GM21717 (cell line): ENCODE measurements around the gene SSH2.

Experiments used
- ATAC-seq: cut with Tn5 transposase; IDR thresholded peaks from one replicate; pipeline ENCODE4 v1.9.1; 2021; ENCODE audit warnings: mild to moderate bottlenecking, moderate library complexity; ENCODE audit not compliant: unreplicated experiment

The SSH2 gene

DNA sequence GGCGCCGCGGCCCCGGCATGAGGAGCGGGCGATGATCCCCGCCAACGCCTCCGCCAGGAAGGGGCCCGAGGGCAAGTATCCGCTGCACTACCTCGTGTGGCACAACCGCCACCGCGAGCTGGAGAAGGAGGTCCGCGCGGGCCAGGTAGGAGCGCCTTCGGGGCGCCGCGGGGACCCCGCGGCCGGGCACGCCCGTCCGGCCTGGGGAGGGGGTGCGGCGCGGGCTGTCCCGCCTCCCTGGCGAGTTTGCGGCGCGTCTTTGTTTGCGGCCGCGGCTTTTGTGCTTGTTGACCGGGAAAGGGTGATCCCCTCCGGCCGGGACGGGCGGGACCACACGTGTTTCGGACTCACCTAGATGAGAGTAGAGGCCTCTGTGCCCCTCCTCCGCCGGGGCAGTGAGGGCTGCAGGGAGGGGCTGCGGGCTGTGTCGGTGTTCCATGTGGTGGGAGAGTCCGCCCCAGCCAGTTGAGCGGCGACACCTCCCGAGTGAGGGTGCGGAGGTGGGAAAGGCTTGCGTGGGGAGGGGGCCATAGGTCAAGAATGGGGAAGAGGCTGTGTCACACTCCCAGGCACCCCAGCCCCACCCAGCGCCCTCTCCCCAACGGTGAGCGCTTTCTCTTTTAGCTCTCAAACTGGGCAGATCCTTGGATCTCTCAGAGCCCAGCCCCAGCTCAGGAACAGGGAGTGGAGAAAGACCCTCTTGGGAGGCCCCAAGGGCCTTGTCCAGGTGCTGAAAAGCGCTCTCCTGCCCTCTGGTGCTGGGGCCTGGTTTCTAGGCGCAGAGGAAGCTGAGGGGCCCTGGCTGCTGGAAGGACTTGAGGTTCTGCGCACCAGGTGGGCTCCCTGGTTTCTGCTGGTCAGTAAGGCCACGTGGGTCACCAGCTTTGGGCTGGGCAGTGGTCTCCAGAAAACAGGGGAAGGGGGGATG, 336.2 kb downstream of the SSH2 start:
- no peak for ATAC-seq

DNA sequence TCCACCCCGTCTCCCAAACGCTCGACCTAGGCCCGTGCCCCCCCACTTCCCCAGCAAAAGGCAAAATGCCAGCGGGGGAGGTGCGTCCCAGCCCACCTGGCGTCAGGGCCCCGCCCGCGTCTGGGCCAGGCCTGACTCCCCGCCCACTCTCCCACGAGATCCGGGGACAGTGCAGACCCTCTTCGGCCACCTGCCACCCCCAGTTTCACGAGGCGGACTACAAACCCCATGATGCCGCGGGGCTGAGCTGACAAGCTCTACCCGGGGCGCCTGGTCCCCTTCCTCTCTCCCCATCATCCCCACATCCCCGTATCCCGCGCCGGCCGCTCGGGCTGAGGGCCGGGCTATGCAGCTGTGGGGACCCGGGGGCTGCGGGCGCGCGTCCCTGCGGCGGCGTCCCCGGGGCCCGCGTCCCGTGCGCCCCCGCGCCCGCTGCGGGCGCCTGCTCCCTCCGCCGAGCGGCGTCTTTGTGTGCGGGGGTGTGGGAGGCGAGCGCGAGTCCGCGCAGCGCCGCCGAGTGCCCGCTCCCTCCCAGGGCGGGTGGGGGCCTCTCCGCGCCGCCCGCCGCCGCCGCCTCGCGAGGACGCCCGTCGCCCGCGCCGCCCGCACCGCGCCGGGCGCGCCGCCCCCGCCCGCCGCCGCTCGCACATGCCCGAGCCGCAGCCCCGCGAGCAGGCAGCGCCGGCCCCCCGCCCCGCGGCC, 337.0 kb downstream of the SSH2 start, which contains the start of gene ANKRD13B:
TSS of gene ANKRD13B (plus strand) at position 283 of the 702 bp plus-strand sequence. CDS start 490 bp downstream, outside the sequence.
- no peak for ATAC-seq

DNA sequence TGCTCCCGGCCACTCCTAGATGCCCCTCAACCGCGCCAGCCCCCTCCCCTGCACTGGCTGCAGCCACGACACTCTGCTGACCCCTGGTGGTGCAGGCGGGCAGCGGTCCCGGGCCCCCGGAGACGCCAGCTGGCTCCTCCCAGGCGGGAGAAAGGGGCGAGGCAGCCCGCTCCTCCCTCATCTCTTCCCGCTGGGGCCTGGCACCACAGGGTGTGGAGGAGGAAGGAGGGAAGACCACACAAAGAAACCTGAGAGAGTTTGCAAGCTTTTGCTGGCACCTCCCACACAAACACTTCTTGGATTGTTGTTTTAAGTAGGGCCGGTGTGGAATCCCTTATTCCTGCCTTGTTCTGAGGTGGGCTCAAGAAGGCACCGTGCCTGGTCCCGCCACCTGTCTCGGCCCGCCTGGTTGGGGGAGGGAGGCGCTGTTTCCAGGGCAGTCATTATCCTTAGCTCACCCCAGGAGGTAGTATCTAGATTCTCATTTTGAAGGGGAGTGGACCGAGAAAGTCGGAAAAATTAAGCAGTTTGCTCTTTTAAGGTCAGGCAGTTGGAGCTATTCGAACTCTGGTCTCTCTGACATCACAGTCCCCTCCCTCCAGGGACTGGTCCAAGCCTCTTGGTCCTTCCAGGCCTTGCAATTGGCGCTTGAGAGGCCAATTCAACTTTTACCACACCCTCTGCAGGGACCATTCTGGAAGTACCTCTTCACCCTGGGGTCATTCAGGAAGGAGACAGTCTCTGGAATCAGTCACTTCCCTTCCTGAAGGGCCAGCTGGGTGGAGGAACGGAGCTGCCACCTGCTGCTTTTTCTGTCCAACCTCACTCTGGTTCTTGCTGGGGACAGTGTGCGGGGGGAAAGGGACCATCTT, 338.1 kb downstream of the SSH2 start:
- no peak for ATAC-seq

GRCh38 chr17:29591146-29591736, 338.8 kb downstream of the SSH2 start:
- no peak for ATAC-seq

DNA sequence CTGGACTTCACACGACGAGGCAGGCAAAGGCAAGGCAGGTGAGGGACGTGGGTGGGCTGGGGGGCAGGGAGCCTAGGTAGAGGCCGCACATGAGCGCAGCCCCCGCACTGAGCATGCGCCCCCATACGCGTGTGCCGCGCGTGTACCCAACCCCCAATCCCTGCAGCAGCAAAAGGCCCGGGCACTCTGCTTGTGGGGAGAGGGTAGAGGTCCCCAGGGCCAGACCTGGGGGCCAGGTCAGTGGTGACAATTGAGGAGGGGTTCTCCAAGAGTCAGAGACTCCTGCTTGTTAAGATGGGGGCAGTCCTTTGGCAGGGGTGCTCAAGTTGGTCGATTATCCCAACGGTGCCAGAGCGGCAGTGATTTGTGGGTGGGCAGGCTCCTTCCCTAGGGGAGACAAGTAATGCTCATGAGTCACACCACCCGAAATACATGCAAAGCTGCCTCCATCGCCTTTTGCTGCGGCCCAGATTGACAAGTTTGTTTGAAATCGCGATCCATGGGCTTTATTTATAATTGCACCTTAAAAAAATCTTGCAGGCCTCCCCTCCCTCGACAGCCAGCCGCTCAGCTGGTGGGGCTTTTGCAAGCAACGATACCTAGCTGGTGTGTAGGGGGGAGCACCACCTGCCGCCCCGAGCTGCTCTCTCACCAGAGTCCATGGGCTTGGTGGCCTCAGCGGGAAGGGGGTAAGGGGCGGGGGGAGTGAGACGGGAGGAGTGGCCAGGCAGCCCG, 339.4 kb downstream of the SSH2 start:
- no peak for ATAC-seq

DNA sequence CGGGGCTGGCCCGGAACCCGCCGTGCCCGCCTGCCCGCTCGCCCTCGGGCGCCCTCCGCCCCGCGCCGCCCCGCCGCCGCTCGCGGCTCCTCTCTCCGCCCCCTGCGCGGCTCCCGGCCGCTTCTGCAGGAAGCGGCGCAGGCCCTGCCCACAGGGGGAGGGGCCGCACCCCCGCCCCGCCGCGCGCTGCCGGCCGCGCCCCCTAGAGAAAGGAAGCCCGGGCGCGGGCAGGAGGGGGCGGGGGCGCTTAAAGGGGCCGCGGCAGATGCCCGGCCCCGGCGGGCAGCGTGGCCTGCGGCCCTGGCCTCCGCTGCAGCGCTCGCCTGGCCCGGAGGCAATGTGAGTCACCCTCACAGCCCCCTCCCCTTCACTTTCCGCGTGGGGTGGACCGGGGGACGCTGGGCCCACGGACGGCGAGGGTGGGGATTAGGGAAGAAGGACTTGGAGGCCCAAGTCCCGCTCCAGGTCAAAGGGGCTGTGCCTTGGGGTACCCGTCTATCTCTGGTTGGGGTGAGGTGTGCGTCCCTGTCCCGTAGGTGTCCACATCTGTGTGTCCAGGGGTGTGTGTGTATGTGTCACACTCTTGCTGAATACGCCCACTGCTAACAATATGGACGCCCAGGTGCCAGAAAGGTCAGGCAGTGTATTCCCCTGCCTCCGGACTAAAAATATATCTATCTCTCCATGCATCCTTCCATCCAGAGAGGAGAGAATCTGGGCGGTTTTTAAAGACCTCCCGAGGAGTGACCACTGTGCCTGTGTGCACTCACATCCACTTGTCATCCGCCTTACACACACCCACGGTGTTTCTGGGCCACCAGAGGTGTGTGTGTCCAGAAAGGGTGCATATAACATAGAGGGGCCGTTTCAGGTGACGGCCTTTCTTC, 340.3 kb downstream of the SSH2 start, which contains the start of gene GIT1:
TSS of gene GIT1 (minus strand) at position 125 of the 887 bp plus-strand sequence. CDS start 270 bp downstream, outside the sequence.
- ATAC-seq: peak; percentile 53

DNA sequence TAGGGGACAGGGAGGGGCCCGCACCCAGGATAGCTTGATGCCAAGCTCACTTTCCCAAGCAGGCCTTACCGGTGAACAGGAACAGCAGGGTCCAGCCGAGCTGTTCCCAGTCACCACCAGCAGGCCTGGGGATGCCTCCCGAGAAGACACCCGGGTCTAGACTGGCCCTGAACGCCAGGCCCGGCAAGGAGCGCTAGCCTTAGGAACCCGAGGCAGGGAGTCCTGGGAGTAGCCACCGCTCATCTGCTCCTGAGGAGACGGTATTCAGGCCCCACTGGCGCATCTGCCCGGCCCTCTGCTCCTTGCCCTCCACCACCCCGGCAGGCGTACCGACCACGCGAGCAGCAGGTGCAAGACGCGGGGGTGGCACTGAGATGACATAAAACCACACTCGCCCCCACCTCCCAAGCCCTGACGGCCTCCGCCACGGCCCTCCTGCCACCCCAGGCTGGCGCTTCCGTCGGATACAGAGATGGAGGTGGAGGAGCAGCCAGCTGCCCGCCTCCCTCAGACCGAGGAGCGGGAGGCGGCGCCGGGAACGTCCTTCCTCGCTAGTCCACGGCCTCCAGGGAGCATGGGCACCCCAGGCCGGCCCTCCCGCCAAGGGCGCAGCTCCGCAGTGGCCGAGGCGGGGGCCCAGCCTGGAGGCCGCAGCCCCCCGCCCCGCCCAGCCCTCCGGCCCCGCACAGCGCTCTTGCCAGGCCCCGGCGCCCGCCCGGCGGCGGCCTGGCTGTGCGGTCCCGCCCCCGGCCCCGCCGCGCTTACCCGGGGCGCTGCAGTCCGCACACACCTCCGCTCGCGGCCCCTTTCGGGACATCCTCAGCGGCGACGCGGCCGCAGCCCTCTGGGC, 341.2 kb downstream of the SSH2 start:
- ATAC-seq: no peak

- no peak for ATAC-seq
These were observed 341.9 kb downstream of the SSH2 start for GRCh38 chr17:29588017-29588561.

DNA sequence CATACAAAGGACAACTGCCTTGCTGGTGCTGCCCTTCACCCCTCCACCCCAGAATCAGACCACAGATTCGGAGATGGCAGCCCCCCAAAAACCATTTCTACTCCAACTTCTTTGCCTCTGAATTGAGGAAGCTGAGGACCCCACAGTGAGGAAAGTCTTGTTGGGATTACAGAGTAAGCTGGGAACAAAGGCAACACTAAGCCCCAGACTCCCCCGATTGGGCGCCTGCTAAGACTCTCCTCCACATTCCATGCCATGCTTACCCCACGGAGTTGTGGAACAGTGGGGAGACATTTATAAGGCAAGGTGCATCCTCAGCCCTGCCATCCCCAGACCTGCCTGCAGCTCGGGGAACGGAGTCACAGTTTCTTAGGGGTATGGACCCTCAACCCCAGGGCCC, 342.4 kb downstream of the SSH2 start:
- no peak for ATAC-seq

GRCh38 chr17:29586676-29587469, 343.2 kb downstream of the SSH2 start:
- no peak for ATAC-seq

- no peak for ATAC-seq
These were observed 344.8 kb downstream of the SSH2 start for GRCh38 chr17:29585080-29585751.

DNA sequence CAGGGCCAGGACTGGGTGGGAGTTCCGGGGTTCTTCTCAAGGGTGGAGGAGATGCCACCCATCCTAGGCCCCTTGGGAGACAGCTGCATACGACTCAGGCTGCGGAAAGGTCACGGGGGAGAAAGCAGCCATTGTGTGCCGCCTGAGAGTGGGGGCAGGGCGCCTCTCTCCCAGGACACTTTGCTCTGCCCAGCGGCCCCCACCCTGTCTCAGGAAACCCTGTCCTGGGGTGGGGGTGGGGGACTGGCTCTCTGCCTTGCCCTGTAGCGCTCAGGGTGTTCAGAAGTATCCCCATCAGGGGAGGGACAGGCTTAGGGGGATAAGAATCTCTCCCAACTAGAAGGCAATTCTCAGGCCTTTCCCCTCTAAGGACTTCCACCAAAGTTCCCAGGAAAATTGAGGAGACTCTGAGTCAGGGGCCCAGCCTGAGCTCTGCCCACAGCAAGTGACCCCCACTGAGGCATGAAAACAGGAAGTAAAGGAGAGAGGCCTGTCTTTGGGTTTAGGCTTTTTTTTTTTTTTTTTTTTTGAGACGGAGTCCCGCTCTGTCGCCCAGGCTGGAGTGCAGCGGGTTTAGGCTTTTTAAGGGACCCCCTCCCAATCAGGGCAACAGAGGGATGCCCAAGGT, 345.5 kb downstream of the SSH2 start:
- ATAC-seq: no peak

GRCh38 chr17:29583324-29584248, 346.4 kb downstream of the SSH2 start:
- no peak for ATAC-seq

DNA sequence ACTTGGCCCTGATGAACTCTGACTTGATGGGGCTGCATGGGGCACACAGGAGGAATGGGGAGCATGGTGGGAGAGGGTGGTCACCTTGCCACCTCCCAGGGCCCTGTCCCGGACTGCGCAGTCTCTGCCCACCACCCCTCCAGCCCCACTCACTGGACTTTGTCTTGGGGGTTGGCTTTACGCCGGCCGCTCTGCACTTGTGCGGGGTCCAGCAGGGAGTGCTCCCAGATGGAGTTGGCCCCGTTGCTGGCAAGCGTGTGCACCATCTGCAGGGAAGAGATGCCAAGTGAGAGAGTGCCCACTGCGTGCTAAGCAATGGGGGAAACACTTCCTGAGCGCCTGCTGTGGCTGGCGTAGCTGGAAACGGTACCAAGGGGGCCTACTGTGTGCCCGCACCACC, 347.3 kb downstream of the SSH2 start:
- ATAC-seq: no peak
